HFF-Myc (cell line): ENCODE data around the gene IPCEF1.
"Not testable (repeated sequence)": the region's sequence is repeated elsewhere in the genome, so short reads cannot be mapped to it uniquely, and the experiment has no call there.

ENCODE experiments used
- DNase-seq: peaks from one replicate; pipeline ENCODE4 v3.0.0-alpha.2; 2011; ENCODE audit warnings: low read depth; ENCODE audit errors: extremely low read depth
- H3K4me3 ChIP-seq: replicated peaks from 2 replicates; pipeline ENCODE4 v1.5.1; 2011; ENCODE audit warnings: low read depth, mild to moderate bottlenecking, control low read depth, low read length
- CTCF ChIP-seq: IDR thresholded peaks from 2 replicates; pipeline ENCODE4 v1.5.1; 2012; ENCODE audit warnings: mild to moderate bottlenecking, low read depth, low read length, control low read depth; ENCODE audit errors: missing control alignments

IPCEF1 gene

GRCh38 chr6:154331750-154332149 is 24.9 kb downstream of the IPCEF1 start:
- TF ChIP-seq CTCF, result no peak
- no peak for DNase-seq

GRCh38 chr6:154329350-154330170 is 27.0 kb downstream of the IPCEF1 start:
- no peak for DNase-seq
- TF ChIP-seq CTCF, result no peak
- no peak overlapping the region for H3K4me3 ChIP-seq

More at GRCh38 chr6:154331750-154332149, 24.9 kb downstream of the IPCEF1 start:
- no peak overlapping the region for H3K4me3 ChIP-seq

GRCh38 chr6:154327313-154327712 is 29.3 kb downstream of the IPCEF1 start:
- not testable (repeated sequence) for H3K4me3 ChIP-seq, DNase-seq

GRCh38 chr6:154325142-154325541 is 31.5 kb downstream of the IPCEF1 start:
- no peak overlapping the region for H3K4me3 ChIP-seq
- TF ChIP-seq CTCF, result no peak
- no peak for DNase-seq

GRCh38 chr6:154320181-154320580 is 36.4 kb downstream of the IPCEF1 start:
- DNase-seq, result no peak
- no peak for TF ChIP-seq CTCF
- H3K4me3 ChIP-seq, result no peak overlapping the region

- no peak overlapping the region for H3K4me3 ChIP-seq
- TF ChIP-seq CTCF, result no peak
Observed at GRCh38 chr6:154319231-154319858, 37.3 kb downstream of the IPCEF1 start.

GRCh38 chr6:154318721-154319120 is 37.9 kb downstream of the IPCEF1 start:
- DNase-seq, result no peak
- TF ChIP-seq CTCF, result no peak
- no peak overlapping the region for H3K4me3 ChIP-seq

More at GRCh38 chr6:154319231-154319858, 37.3 kb downstream of the IPCEF1 start:
- DNase-seq, result peak; percentile 59
